NCI-H2196 (cell line): Measurements from ENCODE around the gene BSPH1.
"Not testable (repeated sequence)": the region's sequence is repeated elsewhere in the genome, so short reads cannot be mapped to it uniquely, and the experiment has no call there.

Experiments used
- DNase-seq: peaks from one replicate; lab custom pipeline; 2025; ENCODE audit not compliant: unreplicated experiment; lab: John Stamatoyannopoulos, UW

Gene BSPH1

DNA sequence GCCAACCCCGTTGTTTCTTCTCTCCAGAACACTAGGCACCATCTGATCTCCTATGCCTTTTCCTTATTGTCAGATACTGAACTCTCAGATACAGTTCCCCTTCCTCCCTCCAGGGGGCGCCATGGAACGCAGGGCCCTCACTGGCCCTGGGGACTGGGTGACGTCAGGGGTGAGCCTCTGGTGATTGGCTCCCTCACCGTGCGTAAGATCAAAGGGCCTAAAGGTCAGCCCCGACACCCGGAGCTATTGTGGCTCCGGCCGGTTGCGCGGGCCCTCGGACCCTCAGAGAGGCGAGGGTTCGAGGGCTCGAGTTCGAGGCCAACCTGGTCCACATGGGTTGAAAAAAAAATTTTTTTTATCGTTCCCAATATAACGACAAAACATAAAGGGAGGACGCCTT lies 63.4 kb downstream of the BSPH1 start:
- not testable (repeated sequence) for DNase-seq

DNA sequence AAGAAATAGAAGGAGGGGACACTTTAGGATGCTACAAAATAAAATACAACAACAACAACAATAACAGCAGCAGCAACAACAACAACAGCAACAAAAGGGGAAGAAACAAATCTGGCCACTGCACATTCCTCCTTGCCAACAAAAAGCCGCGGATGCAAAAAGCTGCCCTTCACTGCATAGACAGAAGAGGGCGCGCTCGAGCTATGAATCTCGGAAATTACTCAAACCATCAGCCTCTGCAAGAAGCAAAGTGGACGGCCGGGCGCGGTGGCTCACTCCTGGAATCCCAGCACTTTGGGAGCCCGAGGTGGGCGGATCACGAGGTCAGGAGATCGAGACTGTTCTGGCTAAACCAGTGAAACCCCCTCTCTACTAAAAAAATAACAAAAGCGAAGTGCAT lies 71.9 kb downstream of the BSPH1 start:
- DNase-seq: not testable (repeated sequence)
